ENCODE data around the gene SELENOI.
A peak's percentile ranks its signal among the peaks of the same experiment; 100 is the strongest.
"Not testable (repeated sequence)": the region's sequence is repeated elsewhere in the genome, so short reads cannot be mapped to it uniquely, and the experiment has no call there.

The SELENOI gene

DNA sequence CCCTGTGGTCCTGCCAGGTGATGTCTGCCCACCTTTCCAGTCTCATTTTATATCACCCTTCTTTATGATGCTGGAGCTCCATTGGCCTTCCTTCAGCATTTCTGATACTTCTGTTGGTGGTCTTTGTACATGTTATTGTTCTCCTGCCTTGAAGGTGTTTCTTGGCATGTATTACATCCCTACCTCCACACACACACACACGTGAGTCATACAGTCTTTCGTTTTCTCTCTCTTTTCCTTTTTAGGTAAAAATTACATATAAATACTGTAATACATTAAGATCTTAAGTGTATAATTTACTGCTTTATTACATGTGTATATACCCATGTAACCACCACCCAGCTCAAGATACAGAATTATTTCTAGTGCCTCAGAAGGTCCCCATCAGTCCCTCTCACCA lies 10.8 kb downstream of the SELENOI start:
- DNase-seq (ENCODE audit: low spot score), result no peak

DNA sequence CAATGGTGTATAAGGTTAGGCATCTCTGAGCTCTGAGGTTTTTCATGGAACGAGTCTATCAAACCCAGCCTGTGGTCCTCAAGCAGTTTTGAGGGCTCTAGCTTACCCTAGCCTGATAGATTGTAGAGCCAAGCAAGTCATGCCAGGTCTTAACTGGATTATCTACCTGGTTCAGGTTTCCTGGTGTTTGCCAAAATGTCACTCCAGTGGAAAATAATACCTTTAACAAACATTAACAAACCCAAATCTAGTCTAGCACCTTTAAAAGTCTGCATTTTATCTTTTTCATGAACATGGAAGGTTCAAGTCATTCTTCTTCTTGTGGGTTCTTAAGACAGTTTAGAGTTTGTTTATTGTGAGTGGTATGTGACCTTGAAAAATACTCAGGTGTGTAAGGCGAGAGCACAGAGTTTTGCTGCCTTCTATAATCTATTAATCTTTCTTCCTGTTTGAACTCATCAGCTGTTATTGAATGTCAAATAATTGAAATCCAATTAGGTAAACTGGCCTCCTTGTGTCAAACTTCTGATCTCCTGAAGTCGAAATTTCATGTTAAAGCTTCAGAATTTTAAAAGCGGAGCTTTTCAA lies 14.0 kb downstream of the SELENOI start:
- DNase-seq (ENCODE audit: low spot score), result no peak

DNA sequence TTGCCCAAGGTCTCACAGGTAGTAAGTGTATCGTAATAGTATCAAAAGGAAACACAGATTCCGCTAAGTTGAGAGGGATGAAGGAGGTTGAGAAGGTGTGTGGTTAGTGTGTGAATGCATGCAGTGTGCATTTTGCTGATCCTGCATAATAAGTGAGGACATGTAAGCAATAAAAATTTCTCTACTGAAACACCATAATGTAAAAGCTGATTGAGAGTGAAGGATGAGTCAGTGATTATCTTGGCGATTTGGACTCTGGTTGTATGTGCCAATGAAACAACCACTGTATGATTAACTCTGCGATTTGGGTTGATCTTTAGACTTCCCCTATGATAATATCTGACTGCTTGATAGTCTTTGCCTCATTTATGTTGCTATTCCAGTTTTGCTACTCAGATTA lies 17.4 kb downstream of the SELENOI start:
- peak; percentile 33 for DNase-seq (ENCODE audit: low spot score)

DNA sequence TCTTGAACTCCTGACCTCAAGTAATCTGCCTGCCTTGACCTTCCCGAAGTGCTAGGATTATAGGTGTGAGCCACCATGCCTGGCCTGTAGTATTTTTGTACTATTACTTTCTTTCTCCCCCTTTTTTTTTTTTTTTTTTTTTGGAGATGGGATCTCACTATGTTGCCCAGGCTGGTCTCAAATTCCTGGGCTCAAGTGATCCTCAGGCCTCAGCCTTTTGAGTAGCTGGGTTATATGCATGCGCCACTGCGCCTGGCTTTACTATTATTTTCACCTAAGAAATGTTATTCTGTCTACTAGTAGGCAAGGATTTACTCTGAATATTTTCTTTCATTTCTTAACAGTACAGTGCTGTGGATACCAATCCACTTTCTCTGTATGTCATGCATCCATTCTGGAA lies 18.0 kb downstream of the SELENOI start:
- DNase-seq (ENCODE audit: low spot score), result no peak

DNA sequence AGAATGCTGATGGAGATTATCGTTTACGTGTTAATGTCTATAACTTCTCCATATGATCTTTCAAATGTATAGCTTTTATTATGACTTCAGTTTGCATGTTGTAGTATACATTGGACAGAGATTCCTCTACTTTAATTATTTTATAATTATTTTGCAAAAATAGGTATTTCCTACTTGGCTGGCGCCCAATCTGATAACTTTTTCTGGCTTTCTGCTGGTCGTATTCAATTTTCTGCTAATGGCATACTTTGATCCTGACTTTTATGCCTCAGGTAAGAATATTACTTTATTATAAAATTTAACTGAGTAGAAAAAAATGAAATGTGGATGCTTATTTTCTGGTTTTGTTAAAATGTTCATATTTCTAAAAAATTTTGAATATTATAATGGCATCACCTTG lies 18.7 kb downstream of the SELENOI start:
- no peak for DNase-seq (ENCODE audit: low spot score)

DNA sequence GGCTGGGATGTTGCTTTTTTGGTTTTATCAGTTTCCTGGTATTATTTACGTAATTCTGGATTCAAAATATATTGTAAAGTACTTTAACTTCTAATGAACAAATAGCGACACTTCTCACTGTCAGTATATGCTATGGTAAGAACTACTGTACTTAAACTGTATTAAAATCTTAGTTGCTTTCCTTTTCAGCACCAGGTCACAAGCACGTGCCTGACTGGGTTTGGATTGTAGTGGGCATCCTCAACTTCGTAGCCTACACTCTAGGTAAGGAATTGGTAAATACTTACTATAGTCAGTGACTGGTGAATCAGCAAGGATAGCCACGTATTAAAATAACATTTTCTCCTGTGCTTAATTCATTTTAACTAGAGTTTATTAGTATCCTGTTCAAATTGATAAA lies 21.0 kb downstream of the SELENOI start:
- no peak for DNase-seq (ENCODE audit: low spot score)

DNA sequence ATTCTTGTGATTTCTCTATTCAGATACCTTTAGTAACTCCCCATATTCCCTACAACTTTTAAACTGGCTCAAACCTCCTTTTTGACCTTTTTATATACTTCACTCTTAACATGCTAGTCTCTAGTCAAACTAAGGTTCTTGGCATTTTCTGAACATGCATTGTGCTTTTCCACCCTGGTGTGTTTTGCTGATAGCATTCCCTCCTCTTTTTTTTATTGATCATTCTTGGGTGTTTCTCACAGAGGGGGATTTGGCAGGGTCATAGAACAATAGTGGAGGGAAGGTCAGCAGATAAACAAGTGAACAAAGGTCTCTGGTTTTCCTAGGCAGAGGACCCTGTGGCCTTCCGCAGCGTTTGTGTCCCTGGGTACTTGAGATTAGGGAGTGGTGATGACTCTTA lies 23.7 kb downstream of the SELENOI start:
- DNase-seq (ENCODE audit: low spot score), result not testable (repeated sequence)

DNA sequence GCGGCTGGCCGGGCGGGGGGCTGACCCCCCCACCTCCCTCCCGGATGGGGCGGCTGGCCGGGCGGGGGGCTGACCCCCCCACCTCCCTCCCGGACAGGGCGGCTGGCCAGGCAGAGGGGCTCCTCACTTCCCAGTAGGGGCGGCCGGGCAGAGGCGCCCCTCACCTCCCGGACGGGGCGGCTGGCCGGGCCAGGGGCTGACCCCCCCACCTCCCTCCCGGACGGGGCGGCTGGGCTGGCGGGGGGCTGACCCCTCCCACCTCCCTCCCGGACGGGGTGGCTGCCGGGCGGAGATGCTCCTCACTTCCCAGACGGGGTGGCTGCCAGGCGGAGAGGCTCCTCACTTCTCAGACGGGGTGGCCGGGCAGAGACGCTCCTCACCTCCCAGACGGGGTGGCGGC lies 25.0 kb downstream of the SELENOI start:
- not testable (repeated sequence) for DNase-seq (ENCODE audit: low spot score)

DNA sequence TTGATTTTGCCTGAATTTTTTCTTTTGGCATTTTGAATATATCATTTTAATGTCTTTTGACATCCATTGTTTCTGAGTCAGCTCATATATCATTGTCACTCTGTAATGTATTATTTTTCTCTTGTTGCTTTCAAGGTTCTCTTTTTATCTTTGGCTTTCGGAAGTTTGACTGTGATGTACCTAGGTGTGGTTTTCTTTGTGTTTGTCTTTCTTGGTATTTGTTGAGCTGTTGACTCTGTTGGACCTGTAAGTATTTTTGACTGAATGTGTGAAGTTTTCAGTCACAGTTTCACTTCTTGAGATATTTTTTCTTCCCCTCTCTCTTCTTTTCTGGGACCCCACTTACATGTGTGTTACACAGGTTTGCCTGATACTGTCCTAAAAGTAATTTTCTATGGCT lies 30.9 kb downstream of the SELENOI start:
- no peak for DNase-seq (ENCODE audit: low spot score)

DNA sequence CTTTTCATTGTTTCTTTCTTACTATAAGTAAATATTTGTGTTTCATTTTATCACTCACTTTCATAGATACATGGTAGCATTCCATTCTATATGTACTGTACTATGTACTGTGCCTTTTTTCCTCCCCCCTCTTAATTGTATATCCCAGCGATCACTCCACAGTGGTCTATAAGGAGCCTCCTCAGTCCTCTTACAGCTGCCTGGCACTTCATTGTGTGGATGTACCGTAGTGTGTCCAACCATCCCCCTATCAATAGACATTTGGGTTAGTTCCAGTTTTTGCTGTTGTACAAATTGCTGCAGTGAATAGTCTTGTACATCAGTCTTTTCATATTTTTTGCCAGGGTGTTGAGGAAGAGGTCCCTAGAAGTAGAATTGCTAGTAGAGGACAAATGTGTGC lies 34.3 kb downstream of the SELENOI start:
- DNase-seq (ENCODE audit: low spot score), result no peak

DNA sequence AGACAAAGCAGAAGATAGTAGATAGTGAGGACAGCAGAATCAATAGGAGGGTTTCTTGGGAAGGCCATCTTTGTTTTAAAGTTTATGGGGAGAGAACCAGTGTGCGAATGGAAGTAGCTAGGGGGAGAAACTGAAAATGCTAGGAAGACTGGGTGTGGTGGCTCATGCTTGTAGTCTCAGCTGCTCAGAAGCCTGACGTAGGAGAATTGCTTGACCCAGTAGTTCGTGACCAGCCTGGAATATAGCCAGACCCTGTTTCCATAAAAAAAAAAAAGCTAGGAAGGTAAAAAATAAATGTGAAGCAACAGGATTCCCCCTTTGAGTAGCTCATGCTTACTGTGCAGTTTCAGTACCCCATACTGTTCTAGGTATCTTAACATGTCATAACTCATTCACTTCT lies 36.6 kb downstream of the SELENOI start:
- DNase-seq (ENCODE audit: low spot score), result no peak

DNA sequence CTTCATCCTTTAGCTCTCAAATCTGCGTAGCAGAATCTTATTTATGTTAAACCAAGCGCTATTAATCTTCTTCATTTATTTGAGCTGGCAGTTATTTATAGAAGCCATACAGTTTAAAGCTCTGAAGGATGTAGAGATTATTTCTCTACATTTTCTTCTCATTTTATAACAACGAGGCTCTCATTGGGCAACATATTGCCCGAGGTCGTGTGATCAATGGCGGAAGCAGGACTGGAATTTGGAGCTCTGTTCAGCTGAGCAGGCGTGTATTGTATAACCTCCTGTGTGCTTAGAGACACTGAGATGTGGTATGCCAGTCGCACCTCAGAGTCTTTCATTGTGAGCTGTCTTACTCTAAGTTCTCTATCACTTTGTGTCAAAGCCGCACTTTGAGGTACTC lies 38.2 kb downstream of the SELENOI start:
- no peak for DNase-seq (ENCODE audit: low spot score)

DNA sequence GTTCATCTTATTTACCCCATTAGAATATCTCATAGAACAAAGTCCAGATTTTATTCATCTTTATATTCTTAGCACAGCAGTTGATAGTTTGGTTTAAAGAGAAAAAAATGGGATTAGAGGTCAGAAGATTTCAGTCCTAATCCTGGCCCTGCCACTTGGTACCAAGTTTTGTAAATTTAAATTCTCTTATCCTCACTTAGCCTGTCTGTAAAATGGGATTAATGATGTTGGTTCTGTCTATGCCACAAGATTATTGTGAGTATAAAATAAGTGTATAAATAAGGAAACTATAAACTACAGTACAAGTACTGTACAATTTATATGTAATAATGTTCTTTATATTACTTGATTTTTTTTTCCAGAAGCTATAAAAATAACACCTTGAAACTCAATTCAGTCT lies 38.7 kb downstream of the SELENOI start:
- no peak for DNase-seq (ENCODE audit: low spot score)

DNA sequence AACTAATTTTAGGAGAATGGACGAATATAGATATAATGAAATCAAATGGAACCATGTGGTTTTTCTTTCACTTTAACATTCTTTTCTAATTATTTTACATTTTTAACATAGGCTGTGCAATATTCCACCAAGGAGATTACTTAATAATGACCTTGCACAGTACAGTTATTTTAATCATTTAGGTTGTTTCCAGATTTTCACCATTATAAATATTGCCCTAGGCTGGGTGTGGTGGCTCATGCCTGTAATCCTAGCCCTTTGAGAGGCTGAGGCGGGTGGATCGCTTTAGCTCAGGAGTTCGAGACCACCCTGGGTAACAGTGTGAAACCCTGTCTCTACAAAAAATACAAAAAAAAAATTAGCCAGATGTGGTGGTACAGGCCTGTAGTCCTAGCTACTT lies 41.2 kb downstream of the SELENOI start:
- no peak for DNase-seq (ENCODE audit: low spot score)

DNA sequence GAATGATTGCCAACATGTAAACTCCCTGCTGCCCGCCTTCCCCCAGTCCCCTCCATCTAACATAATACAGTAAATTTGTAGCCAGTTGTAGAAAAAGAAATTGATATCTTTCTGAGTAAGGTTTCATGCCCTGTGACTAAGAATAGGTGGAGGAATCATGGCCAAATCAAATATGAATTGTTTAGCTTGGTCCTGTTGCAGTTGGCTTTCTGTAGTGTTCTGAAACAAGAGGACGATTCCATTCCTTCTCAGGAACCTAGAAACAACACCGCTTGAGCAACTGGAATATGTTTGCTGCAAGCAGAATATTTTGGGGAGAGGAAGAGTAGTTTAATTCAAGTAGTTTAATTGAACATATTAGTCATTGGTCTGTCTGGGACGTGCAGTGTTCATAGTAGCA lies 48.8 kb downstream of the SELENOI start:
- DNase-seq (ENCODE audit: low spot score), result no peak

DNA sequence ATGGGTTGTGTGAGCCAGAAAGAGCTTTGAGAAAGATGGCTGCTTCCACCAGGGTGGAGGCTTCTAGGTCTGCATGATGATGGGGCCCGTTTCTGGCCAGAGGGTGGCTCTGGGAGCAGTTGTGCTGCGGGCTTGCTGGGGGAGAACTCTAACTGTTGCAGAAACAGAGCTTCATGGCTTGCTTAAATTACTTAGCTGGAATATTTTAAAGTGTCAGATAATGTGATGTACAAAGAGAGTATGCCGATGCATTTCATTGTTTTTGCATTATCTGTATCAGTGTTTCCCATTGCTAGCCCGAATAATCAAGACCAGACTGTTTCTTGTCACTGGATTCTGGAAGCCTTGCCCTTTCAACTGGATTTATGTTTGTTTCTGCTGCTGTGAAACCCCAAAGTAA lies 49.5 kb downstream of the SELENOI start:
- no peak for DNase-seq (ENCODE audit: low spot score)

DNA sequence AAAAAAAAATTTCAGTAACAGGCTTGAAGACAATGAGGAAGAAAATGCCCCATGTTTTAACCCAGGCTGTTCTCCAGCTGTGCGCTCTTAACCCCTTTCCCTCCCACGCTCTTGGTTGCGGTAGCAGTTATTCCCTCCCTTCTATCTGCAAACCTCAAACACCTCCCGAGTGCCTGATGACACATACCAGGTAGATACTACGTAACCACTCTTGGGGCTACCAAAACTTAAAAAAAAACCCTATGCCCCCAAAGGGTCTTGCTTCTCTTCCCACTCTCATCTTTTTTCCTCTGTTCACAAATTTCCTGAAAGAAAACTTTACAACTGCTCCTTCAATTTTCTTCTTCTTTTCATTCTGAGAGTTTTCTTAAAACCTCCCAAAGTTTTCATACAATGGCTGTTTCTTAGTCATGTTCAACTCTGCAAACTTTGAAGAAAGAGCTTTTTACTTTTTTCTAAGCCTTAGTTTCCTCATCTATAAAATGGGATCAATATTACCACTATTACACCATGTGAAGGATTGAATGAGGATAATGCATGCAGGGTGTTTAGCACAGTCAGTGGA lies 50.9 kb downstream of the SELENOI start:
- no peak for DNase-seq (ENCODE audit: low spot score)

DNA sequence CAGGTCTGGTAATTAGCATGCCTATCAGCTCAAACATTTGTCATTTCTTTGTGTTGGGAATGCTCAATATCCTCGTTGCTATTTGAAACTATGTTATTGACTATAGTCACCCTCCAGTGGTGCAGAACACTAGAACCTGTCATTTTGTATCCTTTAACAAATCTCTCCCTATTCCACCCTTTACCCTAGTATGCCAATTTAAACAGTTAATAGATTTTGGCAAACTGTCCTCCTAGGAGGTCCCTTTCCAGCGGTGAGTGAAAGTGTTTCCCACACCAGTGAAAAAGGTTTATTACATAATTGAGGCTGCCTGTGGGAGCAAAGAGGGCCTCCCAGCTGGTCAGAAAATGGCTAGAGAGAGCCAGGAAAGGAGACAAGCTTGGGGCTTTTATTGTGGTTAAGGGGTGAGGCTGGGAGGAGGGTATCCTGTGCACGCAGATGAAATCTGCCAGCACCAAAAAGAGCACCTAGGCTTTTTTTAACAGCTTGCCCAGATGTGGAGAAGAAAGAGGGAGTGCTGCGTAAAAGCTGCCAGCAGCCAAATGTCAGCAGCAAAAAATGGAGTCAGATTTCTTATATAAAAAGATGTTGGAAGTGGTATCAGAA lies 53.9 kb downstream of the SELENOI start:
- no peak for DNase-seq (ENCODE audit: low spot score)

DNA sequence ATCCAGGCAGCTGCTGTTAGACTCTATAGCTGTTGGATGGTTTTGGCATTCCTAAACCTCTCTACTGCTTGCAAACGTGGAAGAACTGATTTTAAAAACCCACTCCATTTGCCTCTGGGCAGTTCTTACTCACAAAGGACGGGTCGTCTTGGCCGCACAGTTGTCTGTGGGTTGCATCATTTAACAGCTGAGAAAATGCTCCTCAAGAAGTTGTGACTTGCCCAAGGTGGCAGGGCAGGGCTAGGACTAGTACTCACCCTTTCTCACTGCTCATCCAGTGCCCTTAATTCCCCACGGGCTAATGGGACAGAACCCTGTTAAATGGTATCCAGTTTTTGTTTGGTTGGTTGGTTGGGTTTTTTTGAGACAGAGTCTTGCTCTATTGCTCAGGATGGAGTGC lies 54.8 kb downstream of the SELENOI start:
- DNase-seq (ENCODE audit: low spot score), result no peak

DNA sequence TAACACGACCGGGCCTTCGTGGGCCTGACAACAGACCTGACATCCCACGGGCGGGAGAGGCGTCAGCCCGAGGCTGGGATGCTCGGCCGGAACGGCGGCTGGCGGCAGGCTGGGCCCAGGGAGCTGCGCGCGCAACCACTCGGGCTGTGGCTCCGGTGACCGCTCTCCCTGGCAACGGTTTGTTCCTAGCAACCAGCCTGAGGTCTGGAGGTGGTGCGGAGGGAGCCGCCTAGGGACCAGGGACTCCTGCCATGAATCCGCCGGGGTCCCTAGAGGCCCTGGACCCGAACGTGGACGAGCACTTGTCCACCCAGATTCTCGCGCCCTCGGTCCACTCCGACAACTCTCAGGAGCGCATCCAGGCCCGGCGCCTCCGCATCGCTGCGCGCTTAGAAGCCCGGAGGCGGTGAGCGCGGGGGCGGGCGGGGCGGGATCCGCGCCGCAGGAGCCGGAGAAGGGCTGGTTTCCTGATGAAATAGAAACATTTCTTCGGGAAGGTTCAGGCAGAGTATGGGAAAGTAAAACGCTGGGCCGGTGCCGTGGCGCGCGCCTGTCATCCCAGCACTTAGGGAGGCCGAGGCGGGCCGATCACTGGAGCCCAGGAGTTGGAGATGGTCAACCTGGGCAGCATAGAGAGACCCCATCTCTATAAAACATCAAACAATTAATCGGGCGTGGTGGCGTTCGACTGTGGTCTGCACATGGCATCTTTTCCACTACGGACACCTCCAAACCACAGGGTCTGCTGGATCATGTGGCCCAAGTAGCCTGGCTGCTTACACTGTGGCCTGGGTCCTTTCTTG lies 56.0 kb downstream of the SELENOI start, which contains the start of gene DRC1:
DRC1 (plus strand) TSS at position 182 of the 803 bp plus-strand sequence; CDS start at position 252, 70 bp downstream.
- peak; percentile 94 for DNase-seq (ENCODE audit: low spot score)

DNA sequence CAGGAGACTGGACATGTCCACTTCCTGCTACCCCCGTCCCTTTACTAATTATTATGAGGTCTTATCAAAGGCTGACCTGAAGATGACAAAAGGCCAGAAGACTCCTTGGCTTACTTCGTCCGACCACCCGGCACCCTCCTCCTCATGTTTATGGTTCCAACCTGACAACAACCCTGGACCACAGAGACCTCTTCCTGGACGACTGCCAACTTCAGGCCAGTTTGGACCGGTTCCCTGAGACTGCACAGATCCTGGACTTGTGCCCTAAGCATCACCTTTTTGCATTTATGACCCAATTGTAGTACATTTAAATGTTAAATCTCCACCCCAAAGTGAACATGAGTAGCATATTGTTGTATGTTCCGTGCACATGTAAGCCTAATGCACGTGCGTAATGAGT lies 61.6 kb downstream of the SELENOI start:
- DNase-seq (ENCODE audit: low spot score), result no peak

DNA sequence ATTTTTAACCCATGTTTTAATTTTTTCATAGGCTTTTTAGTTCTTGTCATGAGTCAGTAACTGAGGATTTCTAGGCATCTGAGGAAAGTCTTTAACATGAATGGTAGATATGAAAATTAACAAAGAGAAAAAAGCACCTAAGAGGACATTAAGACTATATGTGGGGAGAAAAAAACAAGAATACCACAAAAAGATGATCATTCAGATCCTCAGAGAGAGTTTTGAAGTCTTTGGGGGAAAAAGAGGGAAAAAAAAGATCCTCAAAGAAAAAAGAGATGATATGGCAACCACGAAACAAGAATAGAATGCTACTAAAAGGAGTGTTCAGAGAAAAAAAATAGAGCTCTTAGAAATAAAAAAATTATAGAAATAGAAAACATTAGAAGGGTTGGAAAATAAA lies 63.8 kb downstream of the SELENOI start:
- DNase-seq (ENCODE audit: low spot score), result no peak

DNA sequence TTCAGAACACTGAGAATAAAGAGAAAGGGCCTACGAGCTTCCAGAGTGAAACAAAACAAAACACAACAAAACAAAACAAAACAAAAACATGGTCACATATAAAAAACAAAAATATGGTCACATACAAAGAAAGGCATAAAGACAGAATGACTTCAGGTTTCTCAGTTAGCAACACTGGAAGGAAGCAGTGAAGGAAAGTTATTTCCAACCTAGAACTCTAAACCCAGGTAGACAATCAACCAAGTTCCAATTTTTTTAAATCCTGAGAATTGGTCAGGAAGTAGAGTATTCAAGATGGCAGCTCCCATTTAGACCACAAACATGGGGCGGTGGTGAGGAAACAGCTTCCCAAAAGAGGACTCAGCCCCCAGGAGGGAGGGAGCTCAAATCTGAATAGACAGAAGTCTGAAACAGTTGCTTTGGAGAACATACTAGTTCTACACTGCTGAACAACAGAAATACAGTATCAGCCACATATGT lies 64.9 kb downstream of the SELENOI start:
- no peak for DNase-seq (ENCODE audit: low spot score)
